NCI-H1436 treated with DMSO at 0.1 percent for 48 hours (cell line): ENCODE results near the gene SEC31A.
"Not testable (repeated sequence)": the region's sequence is repeated elsewhere in the genome, so short reads cannot be mapped to it uniquely, and the experiment has no call there.

ENCODE experiments used
- DNase-seq: peaks from one replicate; lab custom pipeline; 2025; lab: John Stamatoyannopoulos, UW

Gene SEC31A

GRCh38 chr4:82892467-82892802 is 1.5 kb upstream of the SEC31A start:
- DNase-seq: no peak

- DNase-seq: no peak
Observed at GRCh38 chr4:82891707-82892466, 934 bp upstream of the SEC31A start.

GRCh38 chr4:82890528-82890900 is 439 bp downstream of the SEC31A start:
- no peak for DNase-seq

- no peak for DNase-seq
Observed at GRCh38 chr4:82889287-82889686, 1.7 kb downstream of the SEC31A start.

GRCh38 chr4:82886147-82886942 is 4.6 kb downstream of the SEC31A start:
- no peak for DNase-seq

GRCh38 chr4:82885410-82885809 is 5.5 kb downstream of the SEC31A start:
- no peak for DNase-seq

- DNase-seq: no peak
Observed at GRCh38 chr4:82868572-82868971, 22.4 kb downstream of the SEC31A start.

GRCh38 chr4:82866706-82867385 is 24.1 kb downstream of the SEC31A start:
- DNase-seq: no peak

- DNase-seq: not testable (repeated sequence)
Observed at GRCh38 chr4:82866033-82866432, 24.9 kb downstream of the SEC31A start.

GRCh38 chr4:82865592-82865991 is 25.4 kb downstream of the SEC31A start:
- DNase-seq: no peak

GRCh38 chr4:82864336-82864979 is 26.5 kb downstream of the SEC31A start:
- DNase-seq: no peak

- no peak for DNase-seq
Observed at GRCh38 chr4:82861529-82861928, 29.4 kb downstream of the SEC31A start.

GRCh38 chr4:82860487-82860886 is 30.5 kb downstream of the SEC31A start:
- DNase-seq: not testable (repeated sequence)

- no peak for DNase-seq
Observed at GRCh38 chr4:82852751-82853285, 38.1 kb downstream of the SEC31A start.

GRCh38 chr4:82851885-82852750 is 38.8 kb downstream of the SEC31A start:
- DNase-seq: no peak

GRCh38 chr4:82851318-82851717 is 39.6 kb downstream of the SEC31A start:
- no peak for DNase-seq

- DNase-seq: no peak
Observed at GRCh38 chr4:82850684-82851083, 40.3 kb downstream of the SEC31A start.

- DNase-seq: no peak
Observed at GRCh38 chr4:82848706-82849105, 42.2 kb downstream of the SEC31A start.

GRCh38 chr4:82842593-82842992 is 48.4 kb downstream of the SEC31A start:
- DNase-seq: no peak

- DNase-seq: no peak
Observed at GRCh38 chr4:82839624-82840023, 51.3 kb downstream of the SEC31A start.

GRCh38 chr4:82833696-82834313 is 57.1 kb downstream of the SEC31A start:
- no peak for DNase-seq
